Measurements from ENCODE around the gene CSTA. TPM values are rescaled to one million over a fixed set of nuclear protein-coding genes. Genes with fewer than 3 reads are reported as not detected.
A peak's percentile ranks its signal among the peaks of the same experiment; 100 is the strongest.

Gene CSTA
- total RNA-seq, 4 donors from 2014 or later, result 0.94 to 1.7 TPM; not detected in 2

DNA sequence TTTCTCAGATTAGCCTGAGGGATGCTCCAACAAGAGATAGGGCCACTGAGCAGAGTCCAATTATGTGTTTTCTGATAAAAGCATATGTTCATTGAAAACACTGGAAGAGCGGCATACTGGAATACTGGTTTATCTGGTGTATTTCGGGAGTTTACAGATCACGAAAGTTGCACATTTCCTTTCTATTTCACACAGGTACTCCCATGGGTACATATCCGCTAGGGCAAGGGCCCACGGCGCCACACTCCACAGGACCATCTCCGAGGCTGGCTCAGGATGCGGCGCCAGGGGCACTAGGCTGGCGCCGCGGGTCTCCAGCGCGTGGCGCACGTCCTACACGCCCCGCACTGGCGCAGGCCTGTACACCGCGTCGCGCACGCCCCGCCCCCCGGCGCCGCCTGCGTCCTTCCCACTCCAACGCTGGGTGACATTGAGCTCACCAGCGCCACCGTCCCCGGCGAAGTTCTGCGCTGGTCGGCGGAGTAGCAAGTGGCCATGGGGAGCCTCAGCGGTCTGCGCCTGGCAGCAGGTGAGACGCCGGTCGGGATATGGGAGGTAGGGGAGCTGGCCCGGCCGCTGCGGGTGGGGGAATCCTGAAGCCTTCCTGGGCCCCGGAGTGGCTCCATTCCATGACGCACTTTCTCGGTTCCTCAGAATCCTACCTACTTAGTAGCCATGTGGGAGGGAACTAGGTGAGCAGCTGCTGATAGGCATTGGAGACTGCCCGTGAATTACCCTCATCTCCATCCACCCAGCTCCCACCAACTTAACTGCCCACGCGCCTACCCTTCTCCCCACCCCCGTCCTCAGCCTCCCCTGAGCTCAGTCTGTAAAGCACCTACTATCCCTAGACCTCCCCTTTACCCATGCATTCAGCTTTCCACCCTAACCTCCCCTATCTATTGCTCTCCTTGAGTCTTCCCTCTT lies 59.0 kb downstream of the CSTA start, which contains the start of gene FAM162A:
Gene FAM162A, plus strand, starts transcription at position 412 of the 927 bp plus-strand sequence. Its CDS starts 84 bp downstream, at position 496.
- no peaks in the 10 kb centered on the region for H3K9me3 ChIP-seq
- H3K4me3 ChIP-seq (replicated peaks in 1 of 3), result peak within 1 kb of the TSS; percentile 57 to 69 (median 60)
- 0 to 3% methylated on average over 16 of the region's 52 CpGs for WGBS, 2 donors
- DNase-seq, result peak; percentile 95
- H3K4me1 ChIP-seq, result peaks cover 4 to 7% of the 10 kb centered on the region in 2 donors
- H3K36me3 ChIP-seq, result no peaks in the 10 kb centered on the region
- TF ChIP-seq, protein P1, sequence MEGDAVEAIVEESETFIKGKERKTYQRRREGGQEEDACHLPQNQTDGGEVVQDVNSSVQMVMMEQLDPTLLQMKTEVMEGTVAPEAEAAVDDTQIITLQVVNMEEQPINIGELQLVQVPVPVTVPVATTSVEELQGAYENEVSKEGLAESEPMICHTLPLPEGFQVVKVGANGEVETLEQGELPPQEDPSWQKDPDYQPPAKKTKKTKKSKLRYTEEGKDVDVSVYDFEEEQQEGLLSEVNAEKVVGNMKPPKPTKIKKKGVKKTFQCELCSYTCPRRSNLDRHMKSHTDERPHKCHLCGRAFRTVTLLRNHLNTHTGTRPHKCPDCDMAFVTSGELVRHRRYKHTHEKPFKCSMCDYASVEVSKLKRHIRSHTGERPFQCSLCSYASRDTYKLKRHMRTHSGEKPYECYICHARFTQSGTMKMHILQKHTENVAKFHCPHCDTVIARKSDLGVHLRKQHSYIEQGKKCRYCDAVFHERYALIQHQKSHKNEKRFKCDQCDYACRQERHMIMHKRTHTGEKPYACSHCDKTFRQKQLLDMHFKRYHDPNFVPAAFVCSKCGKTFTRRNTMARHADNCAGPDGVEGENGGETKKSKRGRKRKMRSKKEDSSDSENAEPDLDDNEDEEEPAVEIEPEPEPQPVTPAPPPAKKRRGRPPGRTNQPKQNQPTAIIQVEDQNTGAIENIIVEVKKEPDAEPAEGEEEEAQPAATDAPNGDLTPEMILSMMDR (IDR thresholded peaks at IDR 0.05), result peak in 5 of 6 experiments; percentile 31 to 63 (median 52)
- peak; percentile 51 to 99 for TF ChIP-seq POLR2A (IDR thresholded peaks at IDR 0.05)
- H3K27me3 ChIP-seq, result no peaks in the 10 kb centered on the region
- intact Hi-C loops (cut with DNase I), result loop anchor here (10.0 kb wide), 1 partner anchor 291 kb away; no protein-coding TSS in a partner anchor
- H3K27ac ChIP-seq, result peak within 1 kb of the TSS; percentile 84 to 91 (median 86)

DNA sequence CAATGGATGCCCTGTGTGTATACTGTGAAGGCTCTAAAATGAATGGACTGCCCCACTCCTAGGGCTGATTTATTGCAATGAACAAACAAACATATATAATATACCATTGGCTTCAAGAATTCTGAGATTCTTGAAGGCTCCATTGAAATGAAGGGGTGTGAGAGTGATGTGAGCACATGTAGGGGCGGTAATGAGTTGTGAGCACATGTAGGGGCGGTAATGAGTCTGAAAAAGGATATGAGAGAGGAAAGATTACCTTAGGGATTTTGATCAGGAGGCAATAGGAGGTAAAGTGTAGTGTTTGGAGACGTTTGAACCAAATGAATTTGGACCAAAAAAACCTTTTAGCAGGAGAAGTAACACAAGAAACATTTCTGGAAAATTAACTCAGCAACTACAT lies 62.7 kb downstream of the CSTA start:
- Histone ChIP-seq H3K27ac (no peak overlapping the region), H3K9me3 (no peaks in the 10 kb centered on the region), H3K36me3 (no peaks in the 10 kb centered on the region), H3K4me3 (replicated peaks in 1 of 3) (no peak overlapping the region), H3K4me1 (peaks cover 0 to 4% of the 10 kb centered on the region in 2 donors), H3K27me3 (no peaks in the 10 kb centered on the region)
- intact Hi-C loops (cut with DNase I), result loop anchor here (10.0 kb wide), 1 partner anchor 287 kb away; no protein-coding TSS in a partner anchor
- no peak for DNase-seq
- WGBS, 2 donors, result 84 to 93% methylated on average over 3 of the region's 3 CpGs
- TF ChIP-seq, protein P1 (IDR thresholded peaks at IDR 0.05), result no peak
- TF ChIP-seq POLR2A (IDR thresholded peaks at IDR 0.05), result no peak

DNA sequence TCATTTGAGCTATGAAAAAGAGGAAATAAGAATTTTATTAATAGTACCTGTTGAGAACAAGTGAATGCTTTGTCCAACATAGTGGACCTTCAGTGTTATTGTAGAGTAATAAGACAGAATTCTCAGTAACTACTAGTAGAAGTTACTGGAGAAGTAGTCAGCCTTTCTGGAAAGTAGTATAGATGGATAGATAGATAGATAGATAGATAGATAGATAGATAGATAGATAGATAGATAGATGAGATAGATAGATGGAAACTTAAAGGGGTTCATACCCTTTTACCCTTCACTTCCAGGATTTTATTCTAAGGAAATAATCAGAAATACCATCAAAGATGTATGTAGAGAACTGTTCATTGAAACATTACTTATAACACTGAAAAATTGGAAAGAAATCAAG lies 64.1 kb downstream of the CSTA start:
- no peak overlapping the region for H3K27ac ChIP-seq
- H3K36me3 ChIP-seq, result no peaks in the 10 kb centered on the region
- no peaks in the 10 kb centered on the region for H3K27me3 ChIP-seq
- TF ChIP-seq POLR2A (IDR thresholded peaks at IDR 0.05), result no peak
- TF ChIP-seq, protein P1 (IDR thresholded peaks at IDR 0.05), result no peak
- peaks cover 0 to 4% of the 10 kb centered on the region in 2 donors for H3K4me1 ChIP-seq
- intact Hi-C loops (cut with DNase I), result loop anchor here (10.0 kb wide), 1 partner anchor 286 kb away; no protein-coding TSS in a partner anchor
- no peak for DNase-seq
- H3K4me3 ChIP-seq (replicated peaks in 1 of 3), result no peak overlapping the region
- no peaks in the 10 kb centered on the region for H3K9me3 ChIP-seq

DNA sequence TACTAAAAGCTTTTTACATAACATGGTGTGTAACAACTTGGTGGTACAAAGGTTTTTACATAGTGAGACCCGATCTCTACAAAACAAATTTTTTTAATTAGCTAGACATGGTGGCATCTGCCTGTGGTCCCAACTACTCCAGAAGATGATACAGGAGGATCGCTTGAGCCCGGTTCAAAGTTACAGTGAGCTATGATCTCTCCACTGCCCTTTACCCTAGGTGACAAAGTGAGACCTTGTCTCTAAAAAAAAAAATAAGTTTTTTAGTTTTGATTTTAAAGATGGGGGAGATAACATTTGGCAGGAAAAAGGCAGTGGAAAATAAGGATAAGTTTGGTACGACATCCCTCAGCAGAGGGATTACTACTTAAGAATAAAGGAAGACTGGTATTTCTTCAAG lies 64.8 kb downstream of the CSTA start:
- no peak for TF ChIP-seq POLR2A (IDR thresholded peaks at IDR 0.05)
- TF ChIP-seq, protein P1 (IDR thresholded peaks at IDR 0.05), result no peak
- peaks cover 0 to under 1% of the 10 kb centered on the region in 2 donors for H3K4me1 ChIP-seq
- WGBS, 2 donors, result 91 to 93% methylated on average over 4 of the region's 4 CpGs
- DNase-seq, result no peak
- H3K27ac ChIP-seq, result no peak overlapping the region
- H3K4me3 ChIP-seq (replicated peaks in 1 of 3), result no peak overlapping the region
- H3K36me3 ChIP-seq, result no peaks in the 10 kb centered on the region
- intact Hi-C loops (cut with DNase I), result loop anchor here (10.0 kb wide), 1 partner anchor 285 kb away; no protein-coding TSS in a partner anchor
- no peaks in the 10 kb centered on the region for H3K27me3 ChIP-seq
- no peaks in the 10 kb centered on the region for H3K9me3 ChIP-seq

DNA sequence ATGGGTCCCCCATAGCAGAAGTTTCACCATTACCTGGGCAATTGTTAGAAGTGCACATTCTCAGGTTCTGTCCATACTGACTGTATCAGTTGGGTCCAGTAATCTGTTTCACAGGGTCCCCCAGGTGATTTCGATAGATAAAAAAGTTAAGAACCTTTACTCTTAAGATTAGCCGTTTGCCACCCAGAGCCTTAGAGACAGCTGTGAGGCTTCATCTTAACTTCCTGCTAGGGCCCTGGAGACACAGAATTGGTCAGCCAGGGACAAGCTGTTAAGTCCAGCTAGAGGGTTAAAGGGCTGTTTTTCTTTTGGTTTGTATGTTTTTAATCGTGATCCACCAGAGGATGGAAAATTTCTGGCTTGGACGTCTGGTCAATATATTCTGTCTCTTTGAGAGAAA lies 65.6 kb downstream of the CSTA start:
- no peaks in the 10 kb centered on the region for H3K36me3 ChIP-seq
- intact Hi-C loops (cut with DNase I), result no loop called here
- H3K4me1 ChIP-seq, result no peaks in the 10 kb centered on the region
- 63 to 66% methylated on average over 4 of the region's 4 CpGs for WGBS, 2 donors
- DNase-seq, result no peak
- H3K27me3 ChIP-seq, result no peaks in the 10 kb centered on the region
- no peaks in the 10 kb centered on the region for H3K9me3 ChIP-seq
- H3K27ac ChIP-seq, result no peak overlapping the region
- H3K4me3 ChIP-seq (replicated peaks in 1 of 3), result no peak overlapping the region
- TF ChIP-seq, protein P1 (IDR thresholded peaks at IDR 0.05), result no peak
- TF ChIP-seq POLR2A (IDR thresholded peaks at IDR 0.05), result no peak
